Smooth muscle cell (in vitro differentiated cells): ENCODE results near the gene ODF2L. TPM values are rescaled to one million over a fixed set of nuclear protein-coding genes. Genes with fewer than 3 reads are reported as not detected.

Source experiments
- DNase-seq: peaks from one replicate; lab custom pipeline; 2025; ENCODE audit not compliant: unreplicated experiment; lab: John Stamatoyannopoulos, UW
- H2AFZ ChIP-seq: fragments of 200-600 bp; sonication (generic); 2 replicates; pipeline ENCODE4 v1.6.0; 2016; ENCODE audit warnings: antibody characterized with exemption, low read depth, mild to moderate bottlenecking
- H3F3A ChIP-seq: fragments of 200-600 bp; sonication (generic); 2 replicates; pipeline ENCODE4 v1.6.0; 2017; ENCODE audit warnings: antibody characterized with exemption, low read depth
- H3K27ac ChIP-seq: fragments of 200-600 bp; sonication (generic); 2 replicates; pipeline ENCODE4 v1.5.1; 2016; ENCODE audit warnings: low read depth, mild to moderate bottlenecking
- H3K27me3 ChIP-seq: fragments of 200-600 bp; sonication (generic); 2 replicates; pipeline ENCODE4 v1.6.1; 2016; ENCODE audit warnings: low read depth, mild to moderate bottlenecking
- H3K36me3 ChIP-seq: fragments of 200-600 bp; sonication (generic); 2 replicates; pipeline ENCODE4 v1.5.1; 2016; ENCODE audit warnings: low read depth
- H3K4me1 ChIP-seq: fragments of 200-600 bp; sonication (generic); 2 replicates; pipeline ENCODE4 v1.5.1; 2016; ENCODE audit warnings: low read depth
- H3K4me2 ChIP-seq: fragments of 200-600 bp; sonication (generic); 2 replicates; pipeline ENCODE4 v1.6.0; 2016; ENCODE audit warnings: mild to moderate bottlenecking
- H3K4me3 ChIP-seq: fragments of 200-600 bp; sonication (generic); 2 replicates; pipeline ENCODE4 v1.5.1; 2016; ENCODE audit warnings: mild to moderate bottlenecking
- H3K79me2 ChIP-seq: fragments of 200-600 bp; sonication (generic); 2 replicates; pipeline ENCODE4 v1.6.0; 2016; ENCODE audit warnings: low read depth, mild to moderate bottlenecking
- H3K9ac ChIP-seq: fragments of 200-600 bp; sonication (generic); 2 replicates; pipeline ENCODE4 v1.6.0; 2016; ENCODE audit warnings: low read depth
- H3K9me3 ChIP-seq: fragments of 200-600 bp; sonication (generic); replicated peaks from 2 replicates; pipeline ENCODE4 v1.5.1; 2016; ENCODE audit warnings: low read depth
- H4K20me1 ChIP-seq: fragments of 200-600 bp; sonication (generic); 2 replicates; pipeline ENCODE4 v1.6.0; 2016; ENCODE audit warnings: low read depth
- CTCF ChIP-seq: fragments of 200-600 bp; sonication (generic); IDR thresholded peaks from 2 replicates; pipeline ENCODE4 v1.5.1; 2017; ENCODE audit warnings: borderline replicate concordance, mild to moderate bottlenecking, antibody characterized with exemption; ENCODE audit not compliant: insufficient read depth, poor library complexity, severe bottlenecking
- WGBS: methylation state at CpG from one replicate; pipeline ENCODE4 v1.1.7; 2016; ENCODE audit warnings: low lambda C conversion rate; 5-methylcytosine and 5-hydroxymethylcytosine counted together
- polyA plus RNA-seq: library from polyadenylated mRNA; unstranded; fragments of >200 nt; fragmentation: Nextera tagmentation; extraction: Ambion mirVana; gene quantifications from 2 replicates; pipeline ENCODE4 v1.2.1, GENCODE V29; 2016
- total RNA-seq: library from RNA; depleted of rRNA; stranded (reverse); fragments of >200 nt; gene quantifications from 2 replicates; pipeline ENCODE4 v1.2.3, GENCODE V29; 2014

The ODF2L gene
- total and polyA plus RNA-seq, 2 experiments from 2014 or later, result 36.4 to 58.4 TPM

- Histone ChIP-seq H3K4me3 (no peak overlapping the region), H3K4me1 (no peaks in the 10 kb centered on the region), H3K36me3 (no peaks in the 10 kb centered on the region), H2AFZ (no peak overlapping the region), H3K27ac (no peak overlapping the region), H3K9me3 (no peaks in the 10 kb centered on the region), H3K27me3 (no peaks in the 10 kb centered on the region), H3K9ac (no peak overlapping the region), H3F3A (no peaks in the 10 kb centered on the region), H3K4me2 (no peak overlapping the region), H4K20me1 (peaks cover 59% of the 10 kb centered on the region), H3K79me2 (peaks cover 72% of the 10 kb centered on the region)
- DNase-seq, result no peak
- no peak for TF ChIP-seq CTCF
Measured at GRCh38 chr1:86388777-86389176, 7.3 kb downstream of the ODF2L start.

DNA sequence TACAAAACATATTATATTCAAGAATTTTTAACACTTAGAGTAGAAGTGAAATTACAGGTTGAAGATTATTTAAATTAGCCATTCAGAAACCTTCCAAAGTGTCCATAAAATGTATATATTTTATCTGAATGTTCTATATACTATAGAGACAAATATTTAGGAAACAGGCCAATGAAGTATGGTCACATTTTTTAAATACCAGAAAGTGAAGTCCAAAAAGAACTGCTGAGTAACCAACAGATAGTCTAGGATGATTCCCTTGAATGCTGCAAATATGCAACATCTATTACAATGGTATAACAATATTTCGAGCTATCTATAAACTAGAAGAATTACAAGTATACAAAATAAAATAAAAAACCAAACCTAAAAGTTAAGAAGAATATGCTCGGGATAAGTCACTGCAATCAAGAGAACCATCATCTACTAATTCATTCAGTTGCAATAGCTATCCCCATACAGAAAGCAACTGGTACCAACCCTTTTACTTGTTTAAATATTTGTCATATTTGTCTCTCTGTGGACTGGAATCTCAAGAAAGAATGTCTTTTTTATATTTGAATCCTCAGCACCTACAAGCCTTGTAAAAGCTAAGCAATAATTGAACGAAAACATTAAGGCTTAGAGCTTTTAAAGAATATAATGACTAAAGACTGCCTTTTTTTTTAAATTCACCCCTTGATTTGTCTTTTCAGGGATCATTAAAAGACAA is 8.1 kb downstream of the ODF2L start:
- peaks cover 65% of the 10 kb centered on the region for H3K79me2 ChIP-seq
- H3K27ac ChIP-seq, result no peak overlapping the region
- no peak for DNase-seq
- 90% methylated on average over 3 of the region's 3 CpGs for WGBS
- H3K27me3 ChIP-seq, result no peaks in the 10 kb centered on the region
- H3K9me3 ChIP-seq, result no peaks in the 10 kb centered on the region
- TF ChIP-seq CTCF, result no peak
- H3F3A ChIP-seq, result no peaks in the 10 kb centered on the region
- no peak overlapping the region for H3K4me3 ChIP-seq
- H4K20me1 ChIP-seq, result peaks cover 59% of the 10 kb centered on the region
- no peaks in the 10 kb centered on the region for H3K4me1 ChIP-seq
- H3K36me3 ChIP-seq, result no peaks in the 10 kb centered on the region
- no peak overlapping the region for H3K9ac ChIP-seq
- H2AFZ ChIP-seq, result no peak overlapping the region
- H3K4me2 ChIP-seq, result no peak overlapping the region

GRCh38 chr1:86382878-86383277 is 13.2 kb downstream of the ODF2L start:
- no peaks in the 10 kb centered on the region for H3K4me1 ChIP-seq
- no peaks in the 10 kb centered on the region for H3K36me3 ChIP-seq
- peaks cover 25% of the 10 kb centered on the region for H4K20me1 ChIP-seq
- no peaks in the 10 kb centered on the region for H3F3A ChIP-seq
- H3K79me2 ChIP-seq, result peaks cover 15% of the 10 kb centered on the region
- H3K9ac ChIP-seq, result no peak overlapping the region
- DNase-seq, result no peak
- no peaks in the 10 kb centered on the region for H3K27me3 ChIP-seq
- H3K4me3 ChIP-seq, result no peak overlapping the region
- no peak overlapping the region for H2AFZ ChIP-seq
- H3K9me3 ChIP-seq, result no peaks in the 10 kb centered on the region
- no peak for TF ChIP-seq CTCF
- WGBS, result 100% methylated on average over 1 of the region's 1 CpG
- H3K27ac ChIP-seq, result no peak overlapping the region
- H3K4me2 ChIP-seq, result no peak overlapping the region

- peaks cover under 1% of the 10 kb centered on the region for H3K79me2 ChIP-seq
- H3K27me3 ChIP-seq, result no peaks in the 10 kb centered on the region
- TF ChIP-seq CTCF, result no peak
- H3K4me3 ChIP-seq, result no peak overlapping the region
- H3K27ac ChIP-seq, result no peak overlapping the region
- no peaks in the 10 kb centered on the region for H3F3A ChIP-seq
- no peaks in the 10 kb centered on the region for H3K9me3 ChIP-seq
- no peak for DNase-seq
- H3K4me2 ChIP-seq, result no peak overlapping the region
- no peak overlapping the region for H3K9ac ChIP-seq
- 88% methylated on average over 4 of the region's 4 CpGs for WGBS
- H4K20me1 ChIP-seq, result peaks cover 10% of the 10 kb centered on the region
- H2AFZ ChIP-seq, result no peak overlapping the region
- H3K4me1 ChIP-seq, result no peaks in the 10 kb centered on the region
- H3K36me3 ChIP-seq, result no peaks in the 10 kb centered on the region
Measured at GRCh38 chr1:86381223-86381622, 14.9 kb downstream of the ODF2L start.
